ENCODE measurements around the gene DUS1L.

The DUS1L gene

DNA sequence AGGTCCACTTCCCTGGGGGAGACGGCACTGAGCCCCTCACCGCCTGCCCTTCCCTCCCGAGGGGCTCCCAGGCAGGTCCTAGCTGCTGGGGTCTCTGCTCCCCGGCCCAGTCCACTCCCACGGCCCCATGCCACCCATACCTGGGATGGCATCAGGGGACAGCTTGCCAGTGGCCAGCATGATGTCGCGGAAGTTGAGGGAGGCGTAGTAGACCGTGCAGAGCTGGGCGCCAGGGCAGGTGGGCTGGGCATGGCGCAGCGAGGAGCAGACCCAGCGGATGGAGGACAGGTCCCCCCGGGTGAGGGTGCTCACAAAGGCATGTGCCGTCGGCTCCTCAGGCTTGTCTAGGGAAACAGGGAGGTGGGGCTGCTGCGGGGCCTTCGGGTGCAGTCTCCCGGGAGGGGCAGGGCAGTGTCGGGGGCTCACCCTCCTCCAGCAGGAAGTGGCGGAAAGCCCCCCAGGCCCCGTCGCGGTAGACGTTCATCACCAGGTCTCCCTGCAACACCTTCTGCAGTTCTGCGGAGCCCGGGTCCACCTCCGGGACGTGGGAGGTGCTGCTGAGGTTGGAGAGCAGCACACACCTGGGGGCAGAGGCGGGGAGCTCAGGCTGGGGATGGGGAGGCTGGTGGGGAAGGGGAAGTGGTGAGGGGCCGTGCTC is 18.9 kb upstream of the DUS1L start:
- Histone ChIP-seq H3K9ac (ENCODE audit: low read depth, low read length, poor library complexity, severe bottlenecking) (no peak overlapping the region), H3K27me3 (ENCODE audit: insufficient read depth, low read length, poor library complexity, severe bottlenecking) (no peaks in the 10 kb centered on the region), H2AFZ (ENCODE audit: low read length) (no peak overlapping the region), H3K4me3 (ENCODE audit: low read length, poor library complexity, severe bottlenecking) (no peak overlapping the region), H3F3A (ENCODE audit: low read depth) (no peaks in the 10 kb centered on the region), H3K4me2 (ENCODE audit: low read depth, low read length, poor library complexity, severe bottlenecking) (no peak overlapping the region), H3K4me1 (ENCODE audit: insufficient read depth, low read length, poor library complexity, severe bottlenecking) (no peaks in the 10 kb centered on the region), H4K20me1 (ENCODE audit: insufficient read depth, low read length, poor library complexity, severe bottlenecking) (peaks cover 22% of the 10 kb centered on the region), H3K9me2 (replicated peaks; ENCODE audit: low read depth, low read length) (no peaks in the 10 kb centered on the region), H3K36me3 (ENCODE audit: insufficient read depth, low read length) (peaks cover 97% of the 10 kb centered on the region; the same call in 1 of the 2 replicates), H3K79me2 (ENCODE audit: insufficient read depth, low read length) (peaks cover 7% of the 10 kb centered on the region; the same call in 1 of the 2 replicates), H3K9me3 (ENCODE audit: insufficient read depth, low read depth, low read length) (no peaks in the 10 kb centered on the region)
- TF ChIP-seq CTCF (conservative IDR thresholded peaks at IDR 0.05; ENCODE audit: low read length) (no peak), EZH2phosphoT487 (IDR thresholded peaks at IDR 0.05; ENCODE audit: borderline replicate concordance) (no peak)

DNA sequence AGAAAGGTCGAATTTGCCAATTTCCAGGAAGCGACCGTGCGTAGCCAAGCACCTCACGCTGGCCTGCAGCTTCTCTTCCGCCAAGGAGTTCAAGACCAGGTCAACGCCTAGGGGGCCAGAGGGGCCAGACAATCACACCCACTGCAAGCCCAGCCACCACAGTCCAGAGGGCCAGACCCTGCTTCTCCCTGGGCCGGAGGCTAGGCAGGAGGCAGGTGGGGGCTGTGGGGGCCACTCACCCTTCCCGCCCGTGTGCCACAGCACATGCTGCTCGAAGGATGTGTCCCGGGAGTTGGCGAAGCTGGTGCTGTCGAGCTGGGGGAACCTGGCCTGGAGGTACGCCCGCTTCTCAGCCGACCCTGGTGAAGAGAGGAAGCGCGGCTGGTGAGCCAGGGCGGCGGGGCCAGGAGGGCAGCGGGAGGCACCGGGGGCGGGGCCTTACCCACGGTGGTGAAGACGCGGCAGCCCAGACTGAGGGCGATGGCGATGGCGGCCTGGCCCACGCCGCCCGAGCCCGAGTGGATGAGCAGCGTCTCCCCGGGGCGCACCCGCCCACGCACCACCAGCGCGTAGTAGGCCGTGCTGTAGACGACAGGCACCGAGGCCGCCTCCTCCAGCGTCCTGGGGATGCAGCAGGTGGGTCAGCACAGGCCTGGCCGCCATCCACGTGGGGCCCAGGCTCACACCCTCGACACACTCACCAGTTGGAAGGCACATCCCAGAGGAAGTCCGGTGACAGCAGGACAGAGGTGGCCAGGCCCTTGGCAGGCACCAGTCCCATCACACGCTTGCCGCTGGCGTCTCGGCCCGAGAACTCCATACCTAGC is 18.1 kb upstream of the DUS1L start:
- Histone ChIP-seq H4K20me1 (ENCODE audit: insufficient read depth, low read length, poor library complexity, severe bottlenecking) (peaks cover 18% of the 10 kb centered on the region), H2AFZ (ENCODE audit: low read length) (no peak overlapping the region), H3K4me3 (ENCODE audit: low read length, poor library complexity, severe bottlenecking) (no peak overlapping the region), H3K9me2 (replicated peaks; ENCODE audit: low read depth, low read length) (no peaks in the 10 kb centered on the region), H3K9me3 (ENCODE audit: insufficient read depth, low read depth, low read length) (no peaks in the 10 kb centered on the region), H3K9ac (ENCODE audit: low read depth, low read length, poor library complexity, severe bottlenecking) (no peak overlapping the region), H3K27me3 (ENCODE audit: insufficient read depth, low read length, poor library complexity, severe bottlenecking) (no peaks in the 10 kb centered on the region), H3K79me2 (ENCODE audit: insufficient read depth, low read length) (peaks cover 5% of the 10 kb centered on the region; the same call in 1 of the 2 replicates), H3K4me1 (ENCODE audit: insufficient read depth, low read length, poor library complexity, severe bottlenecking) (no peaks in the 10 kb centered on the region), H3F3A (ENCODE audit: low read depth) (no peaks in the 10 kb centered on the region), H3K4me2 (ENCODE audit: low read depth, low read length, poor library complexity, severe bottlenecking) (no peak overlapping the region), H3K36me3 (ENCODE audit: insufficient read depth, low read length) (peaks cover 94% of the 10 kb centered on the region; the same call in 1 of the 2 replicates)
- TF ChIP-seq CTCF (conservative IDR thresholded peaks at IDR 0.05; ENCODE audit: low read length) (no peak), EZH2phosphoT487 (IDR thresholded peaks at IDR 0.05; ENCODE audit: borderline replicate concordance) (no peak)

DNA sequence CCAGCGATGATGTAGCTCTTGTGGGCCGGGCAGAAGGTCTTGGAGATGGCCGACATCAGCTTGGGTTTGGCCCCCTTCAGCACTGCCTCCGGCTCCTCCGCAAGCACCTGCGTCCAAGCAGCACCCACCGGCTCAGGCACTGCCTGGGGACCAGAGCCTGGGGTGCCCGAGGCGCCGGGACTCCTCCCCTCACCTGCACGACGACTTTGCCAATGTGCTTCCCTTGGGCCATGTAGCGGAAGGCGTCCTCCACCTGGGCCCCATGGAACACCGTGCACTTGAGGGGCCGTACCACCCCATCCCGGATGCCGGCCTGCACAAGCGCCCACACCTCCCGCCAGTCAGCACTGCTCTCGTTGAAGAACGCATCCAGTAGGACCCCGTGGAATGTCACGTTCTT is 17.4 kb upstream of the DUS1L start:
- H3K79me2 ChIP-seq (ENCODE audit: insufficient read depth, low read length), result peaks cover under 1% of the 10 kb centered on the region; the same call in 1 of the 2 replicates
- H3F3A ChIP-seq (ENCODE audit: low read depth), result no peaks in the 10 kb centered on the region
- no peaks in the 10 kb centered on the region for H3K27me3 ChIP-seq (ENCODE audit: insufficient read depth, low read length, poor library complexity, severe bottlenecking)
- peaks cover 92% of the 10 kb centered on the region; the same call in 1 of the 2 replicates for H3K36me3 ChIP-seq (ENCODE audit: insufficient read depth, low read length)
- no peak overlapping the region for H2AFZ ChIP-seq (ENCODE audit: low read length)
- H4K20me1 ChIP-seq (ENCODE audit: insufficient read depth, low read length, poor library complexity, severe bottlenecking), result peaks cover 10% of the 10 kb centered on the region
- no peak overlapping the region for H3K4me2 ChIP-seq (ENCODE audit: low read depth, low read length, poor library complexity, severe bottlenecking)
- no peak overlapping the region for H3K9ac ChIP-seq (ENCODE audit: low read depth, low read length, poor library complexity, severe bottlenecking)
- H3K9me3 ChIP-seq (ENCODE audit: insufficient read depth, low read depth, low read length), result no peaks in the 10 kb centered on the region
- H3K9me2 ChIP-seq (replicated peaks; ENCODE audit: low read depth, low read length), result no peaks in the 10 kb centered on the region
- TF ChIP-seq CTCF (conservative IDR thresholded peaks at IDR 0.05; ENCODE audit: low read length) (no peak), EZH2phosphoT487 (IDR thresholded peaks at IDR 0.05; ENCODE audit: borderline replicate concordance) (no peak)
- H3K4me1 ChIP-seq (ENCODE audit: insufficient read depth, low read length, poor library complexity, severe bottlenecking), result no peaks in the 10 kb centered on the region
- no peak overlapping the region for H3K4me3 ChIP-seq (ENCODE audit: low read length, poor library complexity, severe bottlenecking)
